ENCODE data around the gene ALDH3A2.

ALDH3A2 gene

DNA sequence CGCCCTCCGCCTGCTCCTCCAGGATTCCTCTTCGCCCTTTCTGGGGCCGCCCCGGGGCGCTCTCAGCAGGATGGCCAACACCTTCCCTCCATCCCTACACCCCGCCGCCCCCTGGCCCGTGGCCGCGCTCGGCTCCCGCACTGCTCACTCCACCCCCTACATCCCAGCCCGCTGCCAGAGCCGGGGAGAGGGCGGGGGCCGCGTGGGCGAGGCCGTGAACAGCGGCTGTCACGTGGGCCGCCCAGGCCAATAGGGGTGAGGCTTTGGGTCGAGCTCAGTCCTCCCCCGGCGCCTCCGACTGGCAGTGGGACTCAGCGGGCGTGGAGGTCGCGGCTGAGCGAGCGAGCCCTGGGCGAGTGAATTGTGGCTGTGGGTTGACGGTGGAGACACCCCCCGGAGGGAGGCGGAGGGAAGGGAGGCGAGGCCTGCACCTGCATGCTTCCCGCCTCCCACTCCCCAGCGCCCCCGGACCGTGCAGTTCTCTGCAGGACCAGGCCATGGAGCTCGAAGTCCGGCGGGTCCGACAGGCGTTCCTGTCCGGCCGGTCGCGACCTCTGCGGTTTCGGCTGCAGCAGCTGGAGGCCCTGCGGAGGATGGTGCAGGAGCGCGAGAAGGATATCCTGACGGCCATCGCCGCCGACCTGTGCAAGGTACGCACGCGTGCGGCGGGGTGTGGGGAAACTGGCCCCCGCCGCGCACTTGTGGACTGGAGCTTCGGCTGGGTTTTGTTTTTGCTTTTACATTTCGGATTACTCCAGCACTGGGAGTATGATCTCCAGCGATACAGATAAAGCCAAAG lies at the start of gene ALDH3A2:
TSS of gene ALDH3A2 (plus strand) at position 277 of the 799 bp plus-strand sequence. CDS start at position 498, 221 bp downstream.
- Histone ChIP-seq H3K79me2 (ENCODE audit: control insufficient read depth, insufficient read depth, low read length, unreplicated experiment) (peaks cover 32% of the 10 kb centered on the region), H2AFZ (ENCODE audit: low read length, unreplicated experiment) (peak within 1 kb of the TSS; percentile 85), H3K36me3 (ENCODE audit: insufficient read depth, low read length) (no peaks in the 10 kb centered on the region), H3K4me3 (ENCODE audit: low read depth, low read length) (peak within 1 kb of the TSS; percentile 91), H3K4me1 (ENCODE audit: control insufficient read depth, insufficient read depth, low read length, unreplicated experiment) (peaks cover 51% of the 10 kb centered on the region), H3K27ac (ENCODE audit: low read depth, low read length) (peak within 1 kb of the TSS; percentile 92), H3K27me3 (ENCODE audit: insufficient read depth, low read length) (no peaks in the 10 kb centered on the region)

DNA sequence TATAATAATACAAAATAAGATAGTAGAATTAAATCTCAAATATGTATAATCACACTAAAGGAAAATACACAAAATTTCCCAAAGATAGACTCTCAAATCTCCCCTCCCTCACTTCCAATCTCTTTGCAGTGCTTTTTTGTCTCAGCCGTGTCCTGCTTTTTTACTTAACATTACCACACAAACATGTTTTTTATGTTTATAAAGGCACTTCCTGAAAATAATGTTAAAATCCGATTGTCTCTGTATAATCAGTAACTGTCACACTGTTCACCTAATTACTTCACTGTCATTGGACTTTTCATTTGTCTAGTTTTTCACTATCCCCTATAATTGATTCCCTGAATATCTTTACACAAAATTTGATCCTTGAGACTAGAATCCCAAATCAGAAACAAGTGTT lies 38.2 kb upstream of the ALDH3A2 start:
- Histone ChIP-seq H2AFZ (ENCODE audit: low read length, unreplicated experiment) (no peak overlapping the region), H3K27ac (ENCODE audit: low read depth, low read length) (no peak overlapping the region), H3K27me3 (ENCODE audit: insufficient read depth, low read length) (no peaks in the 10 kb centered on the region), H3K4me3 (ENCODE audit: low read depth, low read length) (no peak overlapping the region), H3K79me2 (ENCODE audit: control insufficient read depth, insufficient read depth, low read length, unreplicated experiment) (no peaks in the 10 kb centered on the region), H3K4me1 (ENCODE audit: control insufficient read depth, insufficient read depth, low read length, unreplicated experiment) (no peaks in the 10 kb centered on the region), H3K36me3 (ENCODE audit: insufficient read depth, low read length) (no peaks in the 10 kb centered on the region)

DNA sequence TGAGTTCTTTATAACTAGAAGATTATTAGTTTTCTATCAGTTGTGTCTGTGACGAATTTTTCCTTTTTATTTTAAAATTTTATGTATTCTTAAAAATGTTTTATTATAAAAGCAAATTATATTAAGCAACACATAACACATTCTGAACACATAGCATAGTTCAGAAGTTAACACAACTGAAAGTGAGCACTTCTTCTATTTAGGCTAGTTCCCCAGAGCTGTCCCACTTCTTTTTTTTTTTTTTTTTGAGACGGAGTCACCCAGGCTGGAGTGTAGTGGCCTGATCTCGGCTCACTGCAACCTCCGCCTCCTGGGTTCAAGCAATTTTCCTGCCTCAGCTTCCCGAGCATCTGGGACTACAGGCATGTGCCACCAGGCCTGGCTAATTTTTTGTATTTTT lies 37.7 kb upstream of the ALDH3A2 start:
- Histone ChIP-seq H3K27ac (ENCODE audit: low read depth, low read length) (no peak overlapping the region), H2AFZ (ENCODE audit: low read length, unreplicated experiment) (no peak overlapping the region), H3K4me3 (ENCODE audit: low read depth, low read length) (no peak overlapping the region), H3K79me2 (ENCODE audit: control insufficient read depth, insufficient read depth, low read length, unreplicated experiment) (no peaks in the 10 kb centered on the region), H3K27me3 (ENCODE audit: insufficient read depth, low read length) (no peaks in the 10 kb centered on the region), H3K36me3 (ENCODE audit: insufficient read depth, low read length) (no peaks in the 10 kb centered on the region), H3K4me1 (ENCODE audit: control insufficient read depth, insufficient read depth, low read length, unreplicated experiment) (no peaks in the 10 kb centered on the region)

- Histone ChIP-seq H2AFZ (ENCODE audit: low read length, unreplicated experiment) (no peak overlapping the region), H3K36me3 (ENCODE audit: insufficient read depth, low read length) (no peaks in the 10 kb centered on the region), H3K4me3 (ENCODE audit: low read depth, low read length) (no peak overlapping the region), H3K4me1 (ENCODE audit: control insufficient read depth, insufficient read depth, low read length, unreplicated experiment) (no peaks in the 10 kb centered on the region), H3K27ac (ENCODE audit: low read depth, low read length) (no peak overlapping the region), H3K79me2 (ENCODE audit: control insufficient read depth, insufficient read depth, low read length, unreplicated experiment) (no peaks in the 10 kb centered on the region), H3K27me3 (ENCODE audit: insufficient read depth, low read length) (no peaks in the 10 kb centered on the region)
Observed at GRCh38 chr17:19613979-19614378, 34.6 kb upstream of the ALDH3A2 start.

DNA sequence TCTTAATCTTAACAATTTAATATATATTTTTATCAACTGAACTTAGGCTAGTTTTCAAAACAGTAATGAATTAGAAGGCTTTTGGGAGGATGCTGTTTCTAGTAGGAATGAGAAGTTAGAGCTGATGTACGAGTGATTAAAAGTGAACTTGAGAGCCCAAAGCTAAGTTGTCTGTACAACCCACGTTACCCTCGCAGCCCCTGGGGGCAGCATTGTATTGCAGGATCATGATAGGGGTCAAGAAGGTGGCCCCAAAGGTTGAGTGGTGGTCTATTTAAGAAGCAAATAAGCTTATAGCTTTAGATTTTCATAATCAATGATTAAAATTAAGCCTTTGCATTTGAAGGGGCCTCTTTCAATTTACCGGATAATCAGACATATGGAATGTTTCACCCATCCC lies 33.7 kb upstream of the ALDH3A2 start:
- H3K27ac ChIP-seq (ENCODE audit: low read depth, low read length) = no peak overlapping the region
- H3K4me1 ChIP-seq (ENCODE audit: control insufficient read depth, insufficient read depth, low read length, unreplicated experiment) = no peaks in the 10 kb centered on the region
- no peaks in the 10 kb centered on the region for H3K79me2 ChIP-seq (ENCODE audit: control insufficient read depth, insufficient read depth, low read length, unreplicated experiment)
- no peak overlapping the region for H2AFZ ChIP-seq (ENCODE audit: low read length, unreplicated experiment)
- H3K4me3 ChIP-seq (ENCODE audit: low read depth, low read length) = no peak overlapping the region
- H3K27me3 ChIP-seq (ENCODE audit: insufficient read depth, low read length) = no peaks in the 10 kb centered on the region
- no peaks in the 10 kb centered on the region for H3K36me3 ChIP-seq (ENCODE audit: insufficient read depth, low read length)

GRCh38 chr17:19618015-19618414 lies 30.5 kb upstream of the ALDH3A2 start:
- H3K4me3 ChIP-seq (ENCODE audit: low read depth, low read length) = no peak overlapping the region
- no peaks in the 10 kb centered on the region for H3K79me2 ChIP-seq (ENCODE audit: control insufficient read depth, insufficient read depth, low read length, unreplicated experiment)
- H3K27ac ChIP-seq (ENCODE audit: low read depth, low read length) = no peak overlapping the region
- no peaks in the 10 kb centered on the region for H3K36me3 ChIP-seq (ENCODE audit: insufficient read depth, low read length)
- H3K4me1 ChIP-seq (ENCODE audit: control insufficient read depth, insufficient read depth, low read length, unreplicated experiment) = no peaks in the 10 kb centered on the region
- no peak overlapping the region for H2AFZ ChIP-seq (ENCODE audit: low read length, unreplicated experiment)
- no peaks in the 10 kb centered on the region for H3K27me3 ChIP-seq (ENCODE audit: insufficient read depth, low read length)

DNA sequence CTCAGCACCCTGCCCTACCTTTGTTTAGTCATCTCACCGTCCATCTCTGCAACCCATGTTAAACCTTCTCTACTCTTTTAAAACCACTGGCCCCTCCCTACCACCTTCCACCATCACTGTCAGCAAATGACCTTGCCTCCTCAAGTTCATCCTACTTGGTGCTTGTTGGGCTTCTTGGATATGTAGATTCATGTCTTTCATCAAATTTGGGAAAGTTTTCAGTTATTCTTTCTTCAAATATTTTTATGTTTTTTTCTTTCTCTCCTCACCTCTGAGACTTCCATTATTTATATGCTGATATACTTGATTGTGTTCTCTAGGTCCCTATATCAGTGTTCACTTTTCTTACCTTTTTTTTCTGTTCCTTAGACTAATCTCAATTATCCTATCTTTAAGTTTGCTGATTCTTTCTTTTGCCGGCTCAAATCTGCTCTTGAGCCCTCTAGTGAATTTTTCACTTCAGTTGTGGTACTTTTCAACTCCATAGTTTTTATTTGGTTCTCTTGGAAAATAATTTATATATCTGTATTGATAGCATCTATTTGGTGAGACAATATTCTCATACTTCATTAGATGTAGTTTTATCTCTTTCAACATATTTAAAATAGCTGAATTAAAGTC lies 28.7 kb upstream of the ALDH3A2 start:
- H3K79me2 ChIP-seq (ENCODE audit: control insufficient read depth, insufficient read depth, low read length, unreplicated experiment) = no peaks in the 10 kb centered on the region
- no peak overlapping the region for H3K4me3 ChIP-seq (ENCODE audit: low read depth, low read length)
- no peaks in the 10 kb centered on the region for H3K4me1 ChIP-seq (ENCODE audit: control insufficient read depth, insufficient read depth, low read length, unreplicated experiment)
- no peak overlapping the region for H3K27ac ChIP-seq (ENCODE audit: low read depth, low read length)
- H3K27me3 ChIP-seq (ENCODE audit: insufficient read depth, low read length) = no peaks in the 10 kb centered on the region
- H3K36me3 ChIP-seq (ENCODE audit: insufficient read depth, low read length) = no peaks in the 10 kb centered on the region
- no peak overlapping the region for H2AFZ ChIP-seq (ENCODE audit: low read length, unreplicated experiment)

GRCh38 chr17:19621697-19622096 lies 26.9 kb upstream of the ALDH3A2 start:
- Histone ChIP-seq H3K4me1 (ENCODE audit: control insufficient read depth, insufficient read depth, low read length, unreplicated experiment) (no peaks in the 10 kb centered on the region), H3K36me3 (ENCODE audit: insufficient read depth, low read length) (no peaks in the 10 kb centered on the region), H3K27ac (ENCODE audit: low read depth, low read length) (no peak overlapping the region), H3K79me2 (ENCODE audit: control insufficient read depth, insufficient read depth, low read length, unreplicated experiment) (no peaks in the 10 kb centered on the region), H2AFZ (ENCODE audit: low read length, unreplicated experiment) (no peak overlapping the region), H3K4me3 (ENCODE audit: low read depth, low read length) (no peak overlapping the region), H3K27me3 (ENCODE audit: insufficient read depth, low read length) (no peaks in the 10 kb centered on the region)

GRCh38 chr17:19626079-19626478 lies 22.5 kb upstream of the ALDH3A2 start:
- H3K79me2 ChIP-seq (ENCODE audit: control insufficient read depth, insufficient read depth, low read length, unreplicated experiment) = no peaks in the 10 kb centered on the region
- H3K36me3 ChIP-seq (ENCODE audit: insufficient read depth, low read length) = no peaks in the 10 kb centered on the region
- H2AFZ ChIP-seq (ENCODE audit: low read length, unreplicated experiment) = no peak overlapping the region
- no peaks in the 10 kb centered on the region for H3K27me3 ChIP-seq (ENCODE audit: insufficient read depth, low read length)
- H3K4me1 ChIP-seq (ENCODE audit: control insufficient read depth, insufficient read depth, low read length, unreplicated experiment) = peaks cover 12% of the 10 kb centered on the region
- no peak overlapping the region for H3K27ac ChIP-seq (ENCODE audit: low read depth, low read length)
- H3K4me3 ChIP-seq (ENCODE audit: low read depth, low read length) = no peak overlapping the region

- H3K79me2 ChIP-seq (ENCODE audit: control insufficient read depth, insufficient read depth, low read length, unreplicated experiment) = no peaks in the 10 kb centered on the region
- no peaks in the 10 kb centered on the region for H3K27me3 ChIP-seq (ENCODE audit: insufficient read depth, low read length)
- H3K4me1 ChIP-seq (ENCODE audit: control insufficient read depth, insufficient read depth, low read length, unreplicated experiment) = peaks cover 13% of the 10 kb centered on the region
- H3K4me3 ChIP-seq (ENCODE audit: low read depth, low read length) = no peak overlapping the region
- H2AFZ ChIP-seq (ENCODE audit: low read length, unreplicated experiment) = no peak overlapping the region
- H3K36me3 ChIP-seq (ENCODE audit: insufficient read depth, low read length) = no peaks in the 10 kb centered on the region
- H3K27ac ChIP-seq (ENCODE audit: low read depth, low read length) = no peak overlapping the region
Observed at GRCh38 chr17:19629449-19629848, 19.1 kb upstream of the ALDH3A2 start.

GRCh38 chr17:19630035-19630434 lies 18.5 kb upstream of the ALDH3A2 start:
- H3K79me2 ChIP-seq (ENCODE audit: control insufficient read depth, insufficient read depth, low read length, unreplicated experiment) = no peaks in the 10 kb centered on the region
- no peaks in the 10 kb centered on the region for H3K36me3 ChIP-seq (ENCODE audit: insufficient read depth, low read length)
- H2AFZ ChIP-seq (ENCODE audit: low read length, unreplicated experiment) = no peak overlapping the region
- H3K27me3 ChIP-seq (ENCODE audit: insufficient read depth, low read length) = no peaks in the 10 kb centered on the region
- H3K27ac ChIP-seq (ENCODE audit: low read depth, low read length) = no peak overlapping the region
- no peak overlapping the region for H3K4me3 ChIP-seq (ENCODE audit: low read depth, low read length)
- H3K4me1 ChIP-seq (ENCODE audit: control insufficient read depth, insufficient read depth, low read length, unreplicated experiment) = peaks cover 13% of the 10 kb centered on the region
